Measurements from ENCODE around the gene CNTNAP2.
"Not testable (repeated sequence)": the region's sequence is repeated elsewhere in the genome, so short reads cannot be mapped to it uniquely, and the experiment has no call there.

Gene CNTNAP2

DNA sequence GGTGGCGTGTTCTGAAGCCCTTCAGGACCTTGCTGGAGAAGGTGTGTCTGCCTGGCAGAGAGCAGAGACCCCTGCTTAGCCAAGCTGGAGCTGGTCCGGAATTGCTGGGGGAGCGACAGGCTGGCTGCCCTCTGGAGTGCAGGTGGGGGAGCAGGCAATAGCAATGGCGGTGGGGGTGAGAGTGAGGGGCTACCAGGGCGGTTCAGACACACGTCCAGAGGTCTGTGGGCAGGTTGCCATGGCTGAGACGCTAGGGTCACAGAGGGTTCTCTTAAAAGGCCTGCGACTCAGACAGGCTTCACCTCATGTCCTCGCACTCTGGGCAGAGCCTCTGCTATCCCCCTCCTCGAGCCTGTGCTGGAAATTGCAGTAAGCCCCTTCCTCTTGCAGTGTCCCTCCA lies 2144.9 kb downstream of the CNTNAP2 start:
- in situ Hi-C loops (cut with HindIII; ENCODE audit: low sequenced_read_pairs): no loop called here

DNA sequence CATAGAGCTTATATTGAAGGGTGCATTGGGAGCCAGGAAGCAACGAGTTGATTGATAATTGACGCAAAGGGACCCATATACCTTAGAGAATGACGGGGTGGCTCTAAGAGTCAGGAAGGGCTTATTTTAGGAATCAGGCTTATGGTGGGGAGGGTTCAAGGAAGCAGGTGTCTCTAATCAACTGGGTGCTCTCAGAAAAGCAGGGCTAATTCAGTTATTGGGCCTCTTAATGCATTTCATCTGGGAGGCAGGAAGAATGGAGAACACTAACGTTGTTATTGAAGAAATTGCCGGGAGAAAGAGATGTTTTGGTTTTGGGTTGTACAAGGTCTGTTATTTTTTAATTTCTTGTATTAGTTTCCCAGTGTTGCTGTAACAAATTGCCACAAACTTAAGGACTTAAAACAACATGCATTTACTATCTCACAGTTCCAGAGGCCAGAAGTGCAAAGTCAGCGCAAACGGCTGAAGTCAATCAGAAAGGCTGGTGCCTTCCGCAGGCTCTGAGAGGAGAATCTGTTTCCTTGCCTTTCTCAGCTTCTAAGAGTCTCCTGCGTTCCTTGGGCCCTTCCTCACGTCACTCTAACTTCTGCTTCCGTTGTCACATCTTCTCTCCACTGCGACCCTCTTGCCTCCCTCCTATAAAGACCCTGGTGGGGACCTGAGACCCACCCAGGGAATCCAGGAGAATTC lies 2145.5 kb downstream of the CNTNAP2 start:
- in situ Hi-C loops (cut with HindIII; ENCODE audit: low sequenced_read_pairs): no loop called here

DNA sequence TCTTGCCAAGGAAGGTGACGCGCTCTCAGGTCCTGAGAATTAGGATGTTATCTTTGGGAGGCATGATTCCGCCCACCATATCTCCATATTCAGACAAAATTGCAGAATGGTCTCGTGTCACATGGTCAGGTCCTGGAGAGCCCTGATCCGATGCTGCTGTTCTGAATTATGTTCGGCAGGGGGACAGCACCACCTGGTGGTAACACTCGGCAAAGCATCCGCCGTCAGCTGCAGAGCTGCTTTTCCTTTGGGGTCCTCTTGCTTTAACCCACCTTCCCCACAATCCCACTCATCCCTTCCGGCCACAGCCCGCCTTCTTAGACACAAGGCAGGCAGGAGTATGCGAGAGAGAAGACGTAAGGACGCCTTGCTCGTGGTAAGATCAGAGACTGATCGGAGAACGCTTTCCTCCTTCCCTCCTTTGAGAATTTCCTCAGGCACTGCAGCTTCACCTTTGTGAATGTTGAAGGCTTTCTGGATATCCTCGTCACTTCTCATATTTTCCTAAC lies 2146.2 kb downstream of the CNTNAP2 start:
- in situ Hi-C loops (cut with HindIII; ENCODE audit: low sequenced_read_pairs): no loop called here

DNA sequence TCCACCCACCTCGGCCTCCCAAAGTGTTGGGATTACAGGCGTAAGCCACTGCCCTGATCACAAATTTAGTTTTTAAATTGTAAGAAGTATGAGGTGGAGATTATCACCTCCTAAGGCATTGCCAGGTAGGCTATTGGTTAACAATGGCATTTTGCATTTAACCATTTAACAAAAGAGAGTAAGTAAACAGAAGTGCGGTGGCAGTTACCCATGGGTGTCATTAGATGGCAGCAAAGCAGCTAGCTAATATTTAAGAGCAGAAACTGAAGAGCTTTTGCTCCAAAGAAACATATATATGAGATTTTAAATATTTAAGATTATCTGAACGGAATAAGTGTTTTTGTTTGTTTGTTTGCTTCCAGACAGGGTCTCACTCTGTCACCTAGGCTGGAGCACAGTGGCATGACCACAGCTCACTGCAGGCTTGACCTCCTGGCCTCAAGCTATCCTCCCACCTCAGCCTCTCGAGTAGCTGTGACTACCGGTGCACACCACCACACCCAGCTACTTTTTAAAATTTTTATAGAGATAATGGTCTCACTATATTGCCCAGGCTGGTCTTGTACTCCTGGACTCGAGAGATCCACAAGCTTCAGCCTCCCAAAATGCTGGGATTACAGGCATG lies 2148.4 kb downstream of the CNTNAP2 start:
- in situ Hi-C loops (cut with HindIII; ENCODE audit: low sequenced_read_pairs): no loop called here

DNA sequence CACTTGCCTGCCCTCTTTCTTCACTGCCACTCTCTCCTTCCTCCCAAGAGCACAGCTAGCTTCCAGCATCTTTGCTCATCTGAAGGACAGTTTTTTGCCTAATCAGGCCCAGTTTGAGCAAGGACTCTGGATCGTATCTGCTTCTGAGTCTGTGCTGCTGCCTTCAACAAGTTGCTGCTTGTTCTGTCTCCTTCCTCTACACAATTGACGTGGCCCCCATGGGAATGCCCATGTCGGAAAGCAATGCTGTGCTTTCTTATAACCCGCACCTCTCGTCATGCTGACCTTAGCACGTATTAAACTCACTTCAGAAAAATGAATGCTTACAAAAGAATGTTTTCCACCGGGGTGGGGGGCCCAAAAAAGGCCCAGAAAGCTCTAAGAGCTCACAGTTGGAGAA lies 2149.3 kb downstream of the CNTNAP2 start:
- in situ Hi-C loops (cut with HindIII; ENCODE audit: low sequenced_read_pairs): no loop called here

DNA sequence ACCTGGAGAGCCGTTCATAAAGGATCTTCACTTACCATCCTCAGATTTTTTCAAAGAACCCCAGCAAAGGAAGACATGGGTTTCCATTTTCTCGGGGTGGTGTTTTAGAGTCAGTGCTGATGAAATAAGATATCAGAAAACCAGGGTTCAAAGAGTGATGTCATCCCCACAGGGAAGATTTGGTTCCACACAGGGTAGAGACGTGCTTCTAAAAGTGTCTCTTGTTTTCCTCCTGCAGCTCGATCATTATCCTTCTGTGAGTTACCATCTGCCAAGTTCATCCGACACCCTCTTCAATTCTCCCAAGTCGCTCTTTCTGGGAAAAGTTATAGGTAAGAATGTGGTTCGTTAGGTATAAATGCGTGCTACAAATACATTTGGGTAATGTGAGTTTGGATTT lies 2150.2 kb downstream of the CNTNAP2 start:
- in situ Hi-C loops (cut with HindIII; ENCODE audit: low sequenced_read_pairs): no loop called here

DNA sequence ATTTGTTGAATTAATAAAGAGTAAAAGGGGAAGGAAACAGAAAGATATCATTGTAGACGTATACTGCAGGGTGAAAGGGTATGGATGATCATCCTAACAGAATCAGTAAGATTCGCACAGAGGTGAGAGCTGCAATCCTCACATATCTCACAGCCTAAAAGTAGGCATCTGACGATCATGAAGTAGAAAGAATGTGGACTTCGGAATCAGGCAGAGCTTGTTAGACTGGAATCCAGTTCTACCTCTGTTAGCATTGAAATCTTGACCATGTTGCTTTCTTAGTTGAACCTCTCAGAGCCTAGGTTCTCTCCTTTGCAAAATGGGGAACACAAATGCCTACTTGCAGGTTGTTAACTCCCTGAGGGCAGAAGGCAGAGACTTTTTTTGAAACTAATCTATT lies 2154.0 kb downstream of the CNTNAP2 start:
- in situ Hi-C loops (cut with HindIII; ENCODE audit: low sequenced_read_pairs): no loop called here

DNA sequence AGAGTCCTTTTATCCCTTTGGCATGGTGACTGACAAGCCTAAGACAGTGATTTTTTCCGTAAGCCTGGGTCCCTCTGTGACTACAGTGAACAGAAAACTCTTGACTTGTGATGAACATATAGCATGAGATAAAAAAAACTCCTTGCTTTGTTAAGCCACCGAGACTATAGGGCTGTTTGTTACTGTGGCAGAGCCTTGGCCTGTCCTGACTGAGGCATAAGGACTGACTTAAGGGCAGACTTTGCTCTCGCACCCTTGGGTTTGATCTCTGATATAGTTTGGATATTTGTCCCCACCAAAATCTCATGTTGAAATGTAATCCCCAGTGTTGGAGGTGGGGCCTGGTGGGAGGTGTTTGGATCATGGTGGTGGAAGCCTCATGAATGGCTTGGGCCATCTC lies 2157.5 kb downstream of the CNTNAP2 start:
- in situ Hi-C loops (cut with HindIII; ENCODE audit: low sequenced_read_pairs): no loop called here

DNA sequence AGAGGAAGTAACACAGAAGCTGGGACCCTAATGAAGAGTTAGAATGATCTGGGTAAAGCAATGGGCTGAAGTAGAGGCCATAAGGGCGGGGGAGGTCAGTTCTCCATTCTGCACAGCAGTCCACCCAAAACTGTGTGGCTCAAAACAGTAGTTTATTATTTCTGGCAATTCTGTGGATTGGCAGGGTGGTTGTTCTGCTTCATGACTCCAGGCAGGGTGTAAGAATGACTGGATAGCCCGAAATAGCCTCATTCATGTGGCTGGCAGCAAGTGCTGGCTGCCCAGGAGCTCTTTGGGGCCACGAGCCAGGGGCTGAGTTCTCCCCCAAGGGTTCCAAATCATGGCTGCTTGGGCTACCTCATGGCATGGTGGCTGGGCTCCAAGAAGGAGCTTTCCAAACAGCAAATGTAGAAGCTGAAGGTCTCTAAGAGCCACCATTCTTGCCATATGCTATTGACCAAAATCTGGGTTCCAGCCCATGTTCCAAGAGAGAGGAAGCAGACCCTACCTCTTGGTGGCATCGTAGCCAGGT lies 2158.8 kb downstream of the CNTNAP2 start:
- in situ Hi-C loops (cut with HindIII; ENCODE audit: low sequenced_read_pairs): no loop called here

DNA sequence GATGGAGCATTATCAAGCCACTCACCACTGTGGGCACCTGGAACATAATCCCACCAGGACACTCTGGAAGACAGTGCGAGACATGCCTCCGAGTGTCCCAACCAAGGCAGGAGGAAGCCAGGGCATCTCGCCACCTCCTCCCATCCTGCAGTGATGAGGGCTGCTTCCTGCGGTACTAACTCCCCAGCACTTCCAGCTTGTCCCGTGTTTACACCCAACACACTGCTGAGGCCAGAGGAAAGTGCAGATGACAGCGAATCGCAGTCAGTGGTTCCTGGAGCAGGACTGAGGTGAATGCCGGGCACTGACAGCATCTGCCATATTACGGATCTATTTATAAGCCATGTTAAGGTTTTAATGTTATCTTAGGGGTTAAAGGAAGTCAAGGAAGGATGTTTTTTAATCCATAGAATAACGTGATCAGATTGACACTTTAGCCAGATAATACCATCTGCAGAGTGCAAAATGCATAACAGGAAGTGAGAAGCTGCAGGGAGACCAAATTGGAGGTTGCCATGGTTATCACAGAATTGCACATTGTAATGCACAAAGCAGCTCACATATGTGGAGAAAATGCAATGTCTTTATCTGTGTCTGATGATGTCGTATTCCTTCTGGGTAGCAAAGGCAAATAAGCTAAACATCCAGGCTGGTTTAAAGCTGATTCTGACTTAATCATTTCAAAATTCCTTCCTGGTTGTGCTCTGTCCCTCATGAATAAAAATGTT lies 2159.9 kb downstream of the CNTNAP2 start:
- in situ Hi-C loops (cut with HindIII; ENCODE audit: low sequenced_read_pairs): no loop called here

DNA sequence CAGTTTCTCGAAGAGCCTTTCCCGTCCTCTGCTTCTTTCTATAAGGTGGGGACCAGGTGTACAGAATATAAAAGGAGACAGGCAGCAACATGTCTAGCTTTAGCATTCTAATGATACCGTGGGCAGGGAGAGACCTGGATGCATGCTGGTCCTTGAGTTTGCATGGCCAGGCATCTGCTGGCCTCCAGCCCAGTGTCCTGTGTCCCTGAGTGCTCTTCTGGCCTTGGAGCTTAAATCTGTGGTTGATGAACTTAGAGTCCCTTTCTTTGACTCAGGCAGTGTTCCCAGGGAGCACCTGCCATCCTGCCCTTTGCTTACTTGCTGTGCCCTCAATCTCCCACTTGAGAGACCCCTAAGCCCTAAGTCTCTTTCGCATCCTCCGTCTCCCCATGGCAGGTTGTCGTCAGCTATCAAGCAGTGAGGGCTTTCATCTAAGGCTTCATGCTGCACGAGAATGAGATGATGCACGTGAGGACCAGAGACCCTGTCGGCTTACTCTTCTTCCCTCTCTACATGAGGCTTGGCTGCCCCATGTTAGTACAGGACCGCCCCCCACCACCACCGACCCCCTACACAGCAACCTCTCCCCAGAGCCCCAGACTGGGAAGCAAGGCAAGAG lies 2160.6 kb downstream of the CNTNAP2 start:
- in situ Hi-C loops (cut with HindIII; ENCODE audit: low sequenced_read_pairs): no loop called here

DNA sequence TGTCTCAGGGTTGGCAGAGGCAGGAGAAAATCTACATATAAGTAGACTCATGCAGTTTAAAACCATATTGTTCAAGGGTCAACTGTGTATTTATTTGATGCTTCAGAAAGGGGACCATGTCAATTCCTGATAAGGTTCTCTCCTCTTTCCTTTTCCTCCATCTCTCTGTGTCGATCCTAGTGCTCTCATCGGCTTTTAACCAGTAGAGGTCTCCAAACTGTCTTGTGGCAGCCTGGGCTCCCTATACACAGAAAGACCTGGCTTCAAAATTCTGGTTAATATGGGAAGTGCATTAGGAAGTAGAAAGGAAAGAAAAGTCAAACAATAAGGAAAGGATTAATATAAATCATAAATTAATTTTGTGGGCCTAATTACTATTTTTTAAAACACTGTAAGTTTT lies 2169.5 kb downstream of the CNTNAP2 start:
- in situ Hi-C loops (cut with HindIII; ENCODE audit: low sequenced_read_pairs): no loop called here

DNA sequence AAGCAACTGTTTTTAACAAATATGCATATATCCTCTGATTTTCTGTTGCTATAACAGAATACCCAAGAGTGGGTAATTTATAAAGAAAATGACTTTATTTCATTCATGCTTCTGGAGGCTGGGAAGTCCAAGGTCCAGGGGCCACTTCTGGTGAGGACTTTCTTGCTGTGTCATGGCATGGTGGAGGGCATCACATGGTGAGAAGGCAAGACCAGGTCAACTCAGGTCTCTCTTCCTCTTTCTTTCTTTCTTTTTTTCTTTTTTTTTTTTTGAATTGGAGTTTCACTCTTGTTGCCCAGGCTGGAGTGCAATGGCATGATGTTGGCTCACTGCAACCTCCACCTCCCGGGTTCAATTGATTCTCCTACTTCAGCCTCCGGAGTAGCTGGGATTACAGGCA lies 2170.9 kb downstream of the CNTNAP2 start:
- in situ Hi-C loops (cut with HindIII; ENCODE audit: low sequenced_read_pairs): no loop called here

DNA sequence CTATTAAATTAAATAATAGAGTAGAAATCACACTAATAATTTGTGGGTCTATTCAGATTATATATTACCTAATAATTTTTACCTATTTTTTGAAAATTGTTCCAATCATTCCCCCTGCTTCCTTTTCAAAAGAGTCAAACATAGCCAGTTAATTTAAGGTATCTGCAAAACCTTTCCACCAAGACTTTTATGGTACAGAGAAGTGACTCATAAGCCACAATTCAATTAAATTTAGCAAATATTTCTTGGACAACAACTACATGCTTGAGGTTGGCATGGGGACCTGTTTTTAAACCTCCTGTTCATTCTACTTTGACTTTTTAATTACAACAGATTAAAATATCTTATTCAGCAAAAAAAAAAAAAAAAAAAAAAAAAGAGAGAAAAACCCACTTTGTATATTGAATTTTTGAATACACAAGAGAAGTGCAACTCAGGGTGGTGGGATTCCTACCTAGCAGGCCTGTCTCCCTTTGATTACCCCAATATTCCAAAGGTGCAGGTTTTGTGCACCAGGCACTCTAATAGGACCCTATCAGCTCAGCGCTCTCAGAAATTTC lies 2172.1 kb downstream of the CNTNAP2 start:
- in situ Hi-C loops (cut with HindIII; ENCODE audit: low sequenced_read_pairs): no loop called here

DNA sequence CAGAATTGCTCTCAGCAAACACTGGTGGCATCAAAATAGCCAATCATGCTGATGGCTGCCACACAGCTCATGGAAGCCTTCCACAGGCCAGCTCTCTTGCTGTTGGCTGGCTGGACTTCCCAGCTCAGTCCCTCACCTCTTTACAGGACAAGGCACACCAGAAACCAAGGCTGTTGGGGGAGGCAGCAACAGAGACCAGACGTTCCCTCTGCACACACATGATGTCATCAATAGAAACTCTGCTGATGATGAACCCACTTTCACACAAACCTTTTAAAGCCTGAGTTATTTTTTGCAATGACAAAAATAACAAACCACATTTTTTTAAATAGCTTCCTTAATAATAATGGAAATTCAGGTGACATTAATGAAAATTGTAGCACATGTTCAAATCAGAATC lies 2173.0 kb downstream of the CNTNAP2 start:
- in situ Hi-C loops (cut with HindIII; ENCODE audit: low sequenced_read_pairs): loop anchor here (5.0 kb wide), 1 partner anchor 83 kb away; no protein-coding TSS in a partner anchor

DNA sequence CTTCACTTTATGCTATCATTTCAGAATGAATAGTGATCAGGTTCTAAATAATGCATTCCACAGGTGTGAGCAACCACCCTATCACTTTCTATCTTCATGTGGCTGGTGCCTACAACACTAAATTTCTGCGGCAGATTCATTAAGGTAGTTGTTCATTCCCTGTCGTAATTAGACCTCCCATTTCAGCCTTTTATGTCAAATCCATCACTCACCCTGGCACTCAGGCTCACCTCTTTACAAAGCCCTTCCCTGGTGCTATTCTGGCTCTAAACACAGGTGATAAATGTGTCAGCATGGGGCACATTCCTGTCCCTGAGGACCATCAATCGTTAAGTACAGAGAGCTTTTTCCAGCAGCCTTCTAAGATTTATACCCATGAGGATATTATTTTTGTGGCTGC lies 2173.9 kb downstream of the CNTNAP2 start:
- in situ Hi-C loops (cut with HindIII; ENCODE audit: low sequenced_read_pairs): loop anchor here (5.0 kb wide), 1 partner anchor 82 kb away; no protein-coding TSS in a partner anchor

DNA sequence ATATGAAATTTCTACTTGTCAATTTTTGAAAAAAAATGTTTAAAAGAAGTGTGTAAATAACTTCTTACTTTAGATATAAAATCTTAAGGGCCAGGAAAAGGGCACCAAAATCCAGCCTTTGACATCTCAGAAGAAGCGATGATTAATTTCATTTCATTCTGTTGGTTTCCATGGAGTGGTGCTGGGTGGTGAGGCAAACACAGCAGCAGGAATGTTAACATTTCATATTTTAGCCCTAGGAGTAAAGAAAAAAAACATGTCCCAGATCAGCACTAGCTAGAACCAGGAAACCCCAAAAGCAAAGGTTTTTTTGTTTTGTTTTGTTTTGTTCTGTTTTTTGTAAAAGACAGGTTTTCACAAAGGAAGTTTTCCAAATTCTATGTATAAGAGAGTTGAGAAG lies 2175.2 kb downstream of the CNTNAP2 start:
- in situ Hi-C loops (cut with HindIII; ENCODE audit: low sequenced_read_pairs): loop anchor here (5.0 kb wide), 1 partner anchor 81 kb away; no protein-coding TSS in a partner anchor

DNA sequence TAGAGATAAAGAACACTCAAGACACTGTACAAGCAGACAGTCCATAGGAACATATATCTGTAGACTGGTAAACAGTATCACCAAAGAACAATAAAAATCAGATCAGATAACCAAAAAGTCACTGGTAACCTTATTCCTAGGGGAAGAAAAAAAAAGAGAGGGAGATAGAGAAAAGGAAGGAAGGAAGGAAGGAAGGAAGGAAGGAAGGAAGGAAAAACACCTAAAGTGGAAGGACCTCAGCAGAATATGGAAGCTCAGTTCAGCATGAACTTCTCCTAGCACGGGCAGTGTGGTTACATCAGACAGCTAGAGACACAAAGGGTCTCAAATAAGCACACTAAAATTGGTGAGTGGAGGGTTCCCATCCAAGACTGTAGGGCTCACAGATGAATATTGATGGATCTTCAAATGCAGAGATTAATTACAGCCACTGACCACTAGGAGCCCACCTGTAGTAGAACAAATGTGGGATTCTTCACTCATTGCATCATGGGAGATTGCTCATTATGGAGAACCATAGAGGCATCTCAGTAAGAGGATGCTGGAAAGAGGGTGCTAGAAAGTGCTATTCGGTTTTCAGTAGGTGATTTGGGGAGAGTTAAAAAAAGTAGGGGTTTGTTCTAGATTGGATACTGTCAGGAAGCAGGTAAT lies 2180.5 kb downstream of the CNTNAP2 start:
- in situ Hi-C loops (cut with HindIII; ENCODE audit: low sequenced_read_pairs): no loop called here

DNA sequence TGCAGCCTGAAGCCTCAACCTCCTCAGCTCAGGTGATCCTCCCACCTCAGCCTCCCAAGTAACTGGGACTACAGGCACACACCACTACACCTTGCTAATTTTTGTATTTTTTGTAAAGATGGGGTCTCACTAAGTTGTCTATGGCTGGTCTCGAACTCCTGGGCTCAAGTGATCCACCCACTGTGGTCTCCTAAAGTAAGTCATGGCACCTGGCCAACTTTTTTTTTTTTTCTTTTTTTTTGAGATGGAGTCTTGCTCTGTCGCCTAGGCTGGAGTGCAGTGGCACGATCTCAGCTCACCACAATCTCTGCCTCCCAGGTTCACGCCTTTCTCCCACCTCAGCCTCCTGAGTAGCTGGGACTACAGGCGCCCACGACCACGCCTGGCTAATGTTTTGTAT lies 2182.2 kb downstream of the CNTNAP2 start:
- in situ Hi-C loops (cut with HindIII; ENCODE audit: low sequenced_read_pairs): not testable (repeated sequence)

Data from endothelial cell of hepatic sinusoid (primary cell).